GM21528 (cell line): Measurements from ENCODE around the gene NCR2.

ENCODE experiments used
- ATAC-seq: cut with Tn5 transposase; IDR thresholded peaks from one replicate; pipeline ENCODE4 v1.9.1; 2021; ENCODE audit warnings: mild to moderate bottlenecking, moderate library complexity; ENCODE audit not compliant: unreplicated experiment, low FRiP score

Gene NCR2

GRCh38 chr6:41356825-41357224 is 21.4 kb downstream of the NCR2 start:
- no peak for ATAC-seq

- no peak for ATAC-seq
Measured at GRCh38 chr6:41358503-41358902, 23.1 kb downstream of the NCR2 start.

GRCh38 chr6:41359617-41360313 is 24.4 kb downstream of the NCR2 start:
- ATAC-seq: no peak

- no peak for ATAC-seq
Measured at GRCh38 chr6:41360314-41360685, 24.9 kb downstream of the NCR2 start.

GRCh38 chr6:41366150-41366549 is 30.7 kb downstream of the NCR2 start:
- ATAC-seq: no peak

GRCh38 chr6:41367061-41367460 is 31.7 kb downstream of the NCR2 start:
- no peak for ATAC-seq

GRCh38 chr6:41367700-41368099 is 32.3 kb downstream of the NCR2 start:
- ATAC-seq: no peak

GRCh38 chr6:41370488-41371111 is 35.2 kb downstream of the NCR2 start:
- ATAC-seq: no peak

- no peak for ATAC-seq
Measured at GRCh38 chr6:41371461-41371991, 36.1 kb downstream of the NCR2 start.

- ATAC-seq: no peak
Measured at GRCh38 chr6:41371992-41372831, 36.8 kb downstream of the NCR2 start.

GRCh38 chr6:41372832-41373626 is 37.6 kb downstream of the NCR2 start:
- no peak for ATAC-seq

- ATAC-seq: no peak
Measured at GRCh38 chr6:41373627-41373918, 38.2 kb downstream of the NCR2 start.

- ATAC-seq: no peak
Measured at GRCh38 chr6:41373919-41374617, 38.7 kb downstream of the NCR2 start.

- no peak for ATAC-seq
Measured at GRCh38 chr6:41374618-41375590, 39.5 kb downstream of the NCR2 start.

GRCh38 chr6:41375598-41376151 is 40.3 kb downstream of the NCR2 start:
- ATAC-seq: no peak

GRCh38 chr6:41376176-41376575 is 40.8 kb downstream of the NCR2 start:
- no peak for ATAC-seq

- no peak for ATAC-seq
Measured at GRCh38 chr6:41377071-41377470, 41.7 kb downstream of the NCR2 start.

GRCh38 chr6:41379306-41379705 is 43.9 kb downstream of the NCR2 start:
- no peak for ATAC-seq

GRCh38 chr6:41386594-41386993 is 51.2 kb downstream of the NCR2 start:
- no peak for ATAC-seq
